ENCODE results near the gene HDAC1. TPM values are rescaled to one million over a fixed set of nuclear protein-coding genes. Genes with fewer than 3 reads are reported as not detected.

The HDAC1 gene
- total and polyA plus RNA-seq, 2 experiments from 2014 or later, result 76.9 to 96.8 TPM

DNA sequence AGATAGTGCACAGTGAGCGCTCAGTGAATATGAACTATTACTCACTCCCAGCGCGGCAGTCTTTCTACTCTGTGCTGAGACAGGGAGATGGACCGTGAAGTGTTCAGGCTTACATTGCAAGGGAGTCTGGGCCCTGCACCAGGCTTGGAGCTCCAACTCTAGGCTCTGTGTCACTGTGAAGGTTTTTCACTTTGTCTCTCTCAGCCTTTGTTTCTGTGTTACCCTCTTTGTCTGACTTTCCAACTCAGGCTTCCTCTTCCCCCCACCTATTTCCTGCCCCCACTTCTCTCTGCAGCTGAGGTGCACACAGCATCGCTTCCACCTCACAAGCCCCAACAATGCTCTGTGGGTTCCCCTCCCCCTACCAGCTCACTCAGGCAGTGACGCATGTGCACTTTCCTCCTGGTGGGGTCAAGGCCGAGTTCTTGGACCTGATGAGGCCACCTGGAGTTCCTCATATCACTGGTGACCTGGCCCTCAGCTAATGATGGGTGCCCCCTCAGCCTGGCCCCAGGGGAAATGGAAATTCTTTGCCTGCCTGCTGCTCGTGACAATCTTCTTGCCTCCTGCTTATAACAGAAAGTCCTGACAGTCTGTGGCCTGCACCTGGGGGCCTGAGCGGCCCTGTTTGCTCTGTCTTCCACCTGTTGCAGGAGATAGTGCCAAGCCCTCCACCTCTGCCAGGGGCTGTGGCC, 41.9 kb upstream of the HDAC1 start:
- Histone ChIP-seq H3K4me1 (ENCODE audit: low read depth) (peaks cover 11% of the 10 kb centered on the region), H3K27ac (no peak overlapping the region)
- TF ChIP-seq, protein P1, sequence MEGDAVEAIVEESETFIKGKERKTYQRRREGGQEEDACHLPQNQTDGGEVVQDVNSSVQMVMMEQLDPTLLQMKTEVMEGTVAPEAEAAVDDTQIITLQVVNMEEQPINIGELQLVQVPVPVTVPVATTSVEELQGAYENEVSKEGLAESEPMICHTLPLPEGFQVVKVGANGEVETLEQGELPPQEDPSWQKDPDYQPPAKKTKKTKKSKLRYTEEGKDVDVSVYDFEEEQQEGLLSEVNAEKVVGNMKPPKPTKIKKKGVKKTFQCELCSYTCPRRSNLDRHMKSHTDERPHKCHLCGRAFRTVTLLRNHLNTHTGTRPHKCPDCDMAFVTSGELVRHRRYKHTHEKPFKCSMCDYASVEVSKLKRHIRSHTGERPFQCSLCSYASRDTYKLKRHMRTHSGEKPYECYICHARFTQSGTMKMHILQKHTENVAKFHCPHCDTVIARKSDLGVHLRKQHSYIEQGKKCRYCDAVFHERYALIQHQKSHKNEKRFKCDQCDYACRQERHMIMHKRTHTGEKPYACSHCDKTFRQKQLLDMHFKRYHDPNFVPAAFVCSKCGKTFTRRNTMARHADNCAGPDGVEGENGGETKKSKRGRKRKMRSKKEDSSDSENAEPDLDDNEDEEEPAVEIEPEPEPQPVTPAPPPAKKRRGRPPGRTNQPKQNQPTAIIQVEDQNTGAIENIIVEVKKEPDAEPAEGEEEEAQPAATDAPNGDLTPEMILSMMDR (IDR thresholded peaks at IDR 0.05; ENCODE audit: low read depth, low read length), result no peak

DNA sequence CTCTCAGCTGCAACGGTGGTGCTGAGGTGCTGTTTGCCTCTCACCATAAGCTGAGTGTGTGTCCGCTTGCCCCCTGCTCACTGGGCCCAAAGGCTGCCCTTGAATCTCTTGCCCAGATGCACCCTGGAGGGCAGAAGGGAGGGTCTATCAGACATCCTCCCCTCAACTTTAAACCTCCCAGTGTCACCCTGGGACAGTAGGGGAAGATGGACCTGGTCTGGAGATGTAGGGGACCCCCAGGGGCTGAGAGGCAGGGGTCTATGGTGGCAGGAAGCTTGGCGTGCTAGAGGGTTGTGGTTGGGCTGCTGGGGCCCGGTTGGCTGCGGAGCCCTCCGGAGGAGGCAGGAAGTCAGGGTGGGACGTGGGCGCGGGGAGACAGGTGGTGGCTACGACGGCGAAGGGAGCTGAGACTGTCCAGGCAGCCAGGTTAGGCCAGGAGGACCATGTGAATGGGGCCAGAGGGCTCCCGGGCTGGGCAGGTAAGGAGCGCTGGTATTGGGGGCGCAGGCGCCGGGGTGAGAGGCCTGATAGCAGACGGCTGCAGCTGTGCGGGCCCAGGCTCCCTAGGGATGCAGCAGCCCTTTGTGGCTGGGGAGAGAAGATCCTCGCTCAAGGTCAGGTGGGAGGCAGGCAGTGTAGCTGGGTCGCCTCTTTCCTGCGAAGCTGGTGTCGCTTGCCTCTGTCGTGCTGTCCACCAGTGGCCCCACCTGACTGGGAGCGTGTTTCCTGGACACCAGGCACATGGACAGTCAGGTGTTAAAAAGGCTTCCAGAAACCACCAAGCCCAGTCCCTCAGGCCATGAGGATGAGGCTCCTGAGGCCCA, 40.8 kb upstream of the HDAC1 start, which contains the start of gene LCK:
TSS of gene LCK (plus strand) at position 373 of the 824 bp plus-strand sequence. CDS start 23,065 bp downstream, outside the sequence.
- H3K4me1 ChIP-seq (ENCODE audit: low read depth), result peaks cover 11% of the 10 kb centered on the region
- no peaks in the 10 kb centered on the region for H3K9me3 ChIP-seq (ENCODE audit: low read depth)
- DNase-seq (ENCODE audit: low read depth in 1 of 2, low spot score in 1 of 2), result no peak
- no peak within 1 kb of the TSS for H3K4me3 ChIP-seq
- H3K27ac ChIP-seq, result no peak within 1 kb of the TSS
- no peaks in the 10 kb centered on the region for H3K36me3 ChIP-seq
- TF ChIP-seq, protein P1 (IDR thresholded peaks at IDR 0.05; ENCODE audit: low read depth, low read length), result no peak
- H3K27me3 ChIP-seq, result no peaks in the 10 kb centered on the region

More for the DNA sequence above, 41.9 kb upstream of the HDAC1 start:
- H3K4me3 ChIP-seq, result no peak overlapping the region
- H3K9me3 ChIP-seq (ENCODE audit: low read depth), result no peaks in the 10 kb centered on the region
- no peaks in the 10 kb centered on the region for H3K36me3 ChIP-seq
- no peaks in the 10 kb centered on the region for H3K27me3 ChIP-seq
- no peak for DNase-seq (ENCODE audit: low read depth in 1 of 2, low spot score in 1 of 2)

DNA sequence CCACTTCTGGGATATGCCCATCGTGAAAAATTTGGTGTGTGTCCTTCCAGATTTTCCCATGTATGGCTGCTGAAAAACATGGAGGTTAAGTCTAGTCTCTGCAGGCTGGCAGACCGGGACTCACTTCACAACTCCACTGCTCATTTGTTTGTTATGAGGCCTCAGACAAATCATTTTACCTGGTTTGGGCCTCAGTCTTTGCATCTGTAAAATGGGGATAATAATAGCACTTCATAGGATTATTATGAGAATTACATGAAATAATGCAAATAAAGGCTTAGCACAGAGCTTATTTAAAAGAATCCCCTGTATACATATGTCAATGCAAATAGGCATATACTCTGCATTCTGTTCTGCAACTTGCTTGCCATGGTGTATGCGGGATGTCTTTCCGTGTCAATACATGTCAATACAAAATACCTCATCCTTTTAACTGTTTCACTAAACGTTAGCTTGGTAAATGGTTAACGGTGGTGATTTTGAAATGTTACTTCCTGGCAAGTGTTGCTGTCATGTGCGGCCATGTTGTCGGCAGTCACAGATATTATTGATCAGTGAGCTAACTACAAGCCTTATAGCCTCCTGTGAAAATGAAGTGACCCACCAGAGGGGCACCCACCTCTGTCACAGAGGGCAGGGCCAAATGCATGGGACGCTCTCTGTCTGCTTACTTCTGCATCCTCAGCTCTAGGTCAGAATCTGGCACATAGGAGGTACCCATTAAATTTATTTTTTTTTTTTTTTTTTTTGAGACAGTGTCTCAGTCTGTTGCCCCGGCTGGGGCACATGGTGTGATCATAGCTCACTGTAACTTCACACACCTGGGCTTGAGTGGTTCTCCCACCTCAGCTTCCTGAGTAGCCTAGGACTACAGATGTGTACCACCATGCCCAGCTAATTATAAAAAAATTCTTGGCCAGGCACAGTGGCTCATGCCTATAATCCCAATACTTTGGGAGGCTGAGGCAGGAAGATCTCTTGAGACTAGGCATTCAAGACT, 36.5 kb upstream of the HDAC1 start:
- no peak overlapping the region for H3K4me3 ChIP-seq
- no peaks in the 10 kb centered on the region for H3K27me3 ChIP-seq
- no peaks in the 10 kb centered on the region for H3K36me3 ChIP-seq
- peaks cover 3% of the 10 kb centered on the region for H3K4me1 ChIP-seq (ENCODE audit: low read depth)
- DNase-seq (ENCODE audit: low read depth in 1 of 2, low spot score in 1 of 2), result no peak
- H3K9me3 ChIP-seq (ENCODE audit: low read depth), result no peaks in the 10 kb centered on the region
- TF ChIP-seq, protein P1 (IDR thresholded peaks at IDR 0.05; ENCODE audit: low read depth, low read length), result no peak
- no peak overlapping the region for H3K27ac ChIP-seq

DNA sequence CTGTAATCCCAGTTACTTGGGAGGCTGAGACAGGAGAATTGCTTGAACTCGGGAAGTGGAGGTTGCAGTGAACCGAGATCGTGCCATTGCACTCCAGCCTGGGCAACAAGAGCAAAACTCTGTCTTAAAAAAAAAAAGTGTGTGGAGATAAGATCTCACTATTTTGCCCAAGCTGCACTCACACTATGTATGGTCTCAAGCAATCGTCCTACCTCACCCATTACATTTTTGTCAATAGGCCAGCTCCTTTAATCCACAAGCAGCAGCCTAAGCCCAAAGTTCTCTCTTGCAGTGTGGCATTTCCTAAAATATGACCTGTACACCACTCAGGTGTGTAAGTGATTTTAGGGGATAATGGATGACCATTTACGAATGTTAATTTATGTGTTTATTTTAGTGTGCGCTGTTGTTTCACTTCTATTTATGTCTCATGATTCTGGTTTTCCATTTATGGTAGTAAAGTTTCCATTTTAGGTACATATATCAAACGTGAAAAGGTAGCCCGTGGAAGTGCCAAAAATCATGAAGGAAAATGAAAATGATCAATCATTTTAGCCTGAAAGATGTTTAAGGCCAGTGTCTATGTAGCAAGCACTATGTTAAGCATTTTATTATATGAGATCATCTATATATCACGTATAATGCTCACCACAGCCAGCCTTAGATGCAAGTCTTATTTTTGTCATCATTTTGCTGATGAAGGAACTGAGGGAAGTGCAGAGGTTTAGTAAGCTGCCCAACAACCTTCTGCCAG, 35.2 kb upstream of the HDAC1 start:
- DNase-seq (ENCODE audit: low read depth in 1 of 2, low spot score in 1 of 2), result no peak
- Histone ChIP-seq H3K4me3 (no peak overlapping the region), H3K27me3 (no peaks in the 10 kb centered on the region), H3K27ac (no peak overlapping the region), H3K36me3 (no peaks in the 10 kb centered on the region), H3K4me1 (ENCODE audit: low read depth) (no peaks in the 10 kb centered on the region), H3K9me3 (ENCODE audit: low read depth) (no peaks in the 10 kb centered on the region)
- TF ChIP-seq, protein P1 (IDR thresholded peaks at IDR 0.05; ENCODE audit: low read depth, low read length), result no peak

Data from cardiac muscle cell (in vitro differentiated cells and primary cell).